IMR-90 (cell line): ENCODE results near the gene SDK1. TPM values are rescaled to one million over a fixed set of nuclear protein-coding genes. Genes with fewer than 3 reads are reported as not detected.

ENCODE experiments used
- ATAC-seq: fragments of 200-7000 bp; cut with Tn5 transposase; 2 replicates; pipeline ENCODE4 v1.9.1; 2020; ENCODE audit warnings: low read depth, mild to moderate bottlenecking, moderate library complexity
- BruUV-seq: library from RNA; stranded (reverse); fragments of 400-500 nt; replicated peaks from 2 replicates; lab custom pipeline; 2021; lab: Mats Ljungman, UMichigan
- CTCF ChIA-PET: fragments of 300-600 bp; formaldehyde crosslinking; extraction: SDS; loops from one replicate; lab custom pipeline; 2021; ENCODE audit warnings: antibody characterized with exemption; lab: Yijun Ruan, JAX
- POLR2A ChIA-PET: fragments of 300-600 bp; sonication (Branson Sonifier 250); formaldehyde crosslinking; loops from one replicate; lab custom pipeline; 2022; ENCODE audit warnings: antibody characterized with exemption; ENCODE audit not compliant: unreplicated experiment; lab: Charles Lee
- DNase-seq: peaks from one replicate; pipeline ENCODE4 v3.0.0; 2013
- H2AFZ ChIP-seq: replicated peaks from 2 replicates; pipeline ENCODE3; 2013; ENCODE audit warnings: low read length, mild to moderate bottlenecking; ENCODE audit not compliant: poor library complexity
- H2AK5ac ChIP-seq: 2 replicates; pipeline ENCODE4 v1.6.1; 2013; ENCODE audit warnings: low read depth, low read length, inconsistent platforms
- H2AK9ac ChIP-seq: replicated peaks from 2 replicates; pipeline ENCODE3; 2013; ENCODE audit warnings: mild to moderate bottlenecking, low read depth, low read length, moderate library complexity; ENCODE audit not compliant: poor library complexity
- H2BK120ac ChIP-seq: 2 replicates; pipeline ENCODE4 v1.6.1; 2013; ENCODE audit warnings: low read depth, low read length, inconsistent platforms
- H2BK15ac ChIP-seq: 3 replicates; pipeline ENCODE4 v1.6.1; 2013; ENCODE audit warnings: low read depth, low read length, inconsistent platforms
- H2BK20ac ChIP-seq: 2 replicates; pipeline ENCODE4 v1.6.1; 2013; ENCODE audit warnings: low read depth, mild to moderate bottlenecking, inconsistent platforms, low read length, moderate library complexity
- H2BK5ac ChIP-seq: 2 replicates; pipeline ENCODE4 v1.6.1; 2013; ENCODE audit warnings: mild to moderate bottlenecking, low read depth, low read length, inconsistent platforms; ENCODE audit not compliant: poor library complexity, severe bottlenecking
- H3K14ac ChIP-seq: replicated peaks from 2 replicates; pipeline ENCODE4 v1.6.1; 2013; ENCODE audit warnings: low read depth, low read length, inconsistent platforms
- H3K18ac ChIP-seq: 2 replicates; pipeline ENCODE4 v1.6.1; 2013; ENCODE audit warnings: low read depth, low read length, control low read depth
- H3K23ac ChIP-seq: 2 replicates; pipeline ENCODE4 v1.6.1; 2013; ENCODE audit warnings: low read depth, low read length, inconsistent platforms
- H3K27ac ChIP-seq: 2 replicates; pipeline ENCODE4 v1.5.1; 2013; ENCODE audit warnings: mild to moderate bottlenecking, control low read depth, low read length; ENCODE audit not compliant: insufficient read depth
- H3K27me3 ChIP-seq: 2 replicates; pipeline ENCODE4 v1.6.1; 2013; ENCODE audit warnings: low read length; ENCODE audit not compliant: control insufficient read depth, insufficient read depth
- H3K36me3 ChIP-seq: 2 replicates; pipeline ENCODE4 v1.6.1; 2013; ENCODE audit warnings: low read length, mixed read lengths; ENCODE audit not compliant: control insufficient read depth, insufficient read depth
- H3K4ac ChIP-seq: 2 replicates; pipeline ENCODE4 v1.6.1; 2013; ENCODE audit warnings: low read depth, low read length, inconsistent platforms
- H3K4me1 ChIP-seq: 2 replicates; pipeline ENCODE4 v1.6.1; 2013; ENCODE audit warnings: low read length, mixed read lengths; ENCODE audit not compliant: control insufficient read depth, insufficient read depth
- H3K4me2 ChIP-seq: 2 replicates; pipeline ENCODE4 v1.6.1; 2013; ENCODE audit warnings: low read depth, mild to moderate bottlenecking, control low read depth, low read length, moderate library complexity
- H3K4me3 ChIP-seq: 2 replicates; pipeline ENCODE4 v1.5.1; 2013; ENCODE audit warnings: low read depth, mild to moderate bottlenecking, control low read depth, low read length, moderate library complexity; ENCODE audit not compliant: insufficient read depth
- H3K56ac ChIP-seq: 2 replicates; pipeline ENCODE4 v1.6.1; 2013; ENCODE audit warnings: low read length, inconsistent platforms; ENCODE audit not compliant: insufficient read depth; ENCODE audit errors: extremely low read depth
- H3K79me1 ChIP-seq, 2 experiments: 2 replicates each; pipeline ENCODE4 v1.6.1; 2013; ENCODE audit warnings: low read length in 2 of 2, inconsistent platforms in 1 of 2, low read depth in 1 of 2
- H3K9ac ChIP-seq: 2 replicates; pipeline ENCODE4 v1.6.1; 2013; ENCODE audit warnings: low read depth, low read length, control low read depth
- H3K9me1 ChIP-seq: 2 replicates; pipeline ENCODE4 v1.6.1; 2013; ENCODE audit warnings: low read length, inconsistent platforms; ENCODE audit not compliant: insufficient read depth
- H3K9me3 ChIP-seq: 2 replicates; pipeline ENCODE4 v1.6.1; 2013; ENCODE audit warnings: low read length; ENCODE audit not compliant: control insufficient read depth, insufficient read depth
- H4K20me1 ChIP-seq: 2 replicates; pipeline ENCODE4 v1.6.1; 2013; ENCODE audit warnings: low read length, inconsistent platforms; ENCODE audit not compliant: insufficient read depth
- H4K5ac ChIP-seq: 2 replicates; pipeline ENCODE4 v1.6.1; 2013; ENCODE audit warnings: mild to moderate bottlenecking, low read depth, low read length, control low read depth
- H4K8ac ChIP-seq, 2 experiments: 2 replicates each; pipeline ENCODE4 v1.6.1; 2013; ENCODE audit warnings: low read depth in 2 of 2, low read length in 2 of 2, control low read depth in 1 of 2, inconsistent platforms in 1 of 2
- H4K91ac ChIP-seq: 2 replicates; pipeline ENCODE4 v1.6.1; 2013; ENCODE audit warnings: low read depth, low read length, inconsistent platforms; ENCODE audit not compliant: insufficient read depth
- BHLHE40 ChIP-seq: fragments of 150-350 bp; IDR thresholded peaks from 2 replicates; pipeline ENCODE4 v1.6.1; 2016; ENCODE audit warnings: mild to moderate bottlenecking, low read depth, low read length
- MAFK ChIP-seq: IDR thresholded peaks from 2 replicates; pipeline ENCODE4 v1.6.1; 2012; ENCODE audit warnings: low read depth, low read length, improper control_type of control experiment
- MAZ ChIP-seq: IDR thresholded peaks from 2 replicates; pipeline ENCODE4 v1.6.1; 2012; ENCODE audit warnings: low read depth, mild to moderate bottlenecking, low read length, improper control_type of control experiment, moderate library complexity, borderline replicate concordance
- MXI1 ChIP-seq: IDR thresholded peaks from 2 replicates; pipeline ENCODE4 v1.6.1; 2012; ENCODE audit warnings: low read depth, mild to moderate bottlenecking, low read length, moderate library complexity, borderline replicate concordance
- NFE2L2 ChIP-seq: fragments of 150-350 bp; IDR thresholded peaks from 2 replicates; pipeline ENCODE4 v1.6.1; 2016; ENCODE audit warnings: low read depth, mild to moderate bottlenecking, low read length
- POLR2A ChIP-seq: IDR thresholded peaks from 2 replicates; pipeline ENCODE4 v1.6.1; 2012; ENCODE audit warnings: mild to moderate bottlenecking, low read depth, low read length
- RAD21 ChIP-seq: IDR thresholded peaks from 2 replicates; pipeline ENCODE4 v1.6.1; 2012; ENCODE audit warnings: low read length, improper control_type of control experiment
- RFX5 ChIP-seq: IDR thresholded peaks from 2 replicates; pipeline ENCODE4 v1.8.0; 2012; ENCODE audit warnings: low read depth, mild to moderate bottlenecking, low read length, moderate library complexity
- SMC3 ChIP-seq: fragments of 150-350 bp; IDR thresholded peaks from 2 replicates; pipeline ENCODE4 v1.6.1; 2016; ENCODE audit warnings: low read depth, mild to moderate bottlenecking, antibody characterized with exemption, low read length, moderate library complexity
- WGBS, 2 experiments: methylation state at CpG; one replicate each; pipeline versions ENCODE4 v1.1.5 to v1.1.7; 2013; ENCODE audit warnings: missing lambda C conversion rate in 2 of 2; ENCODE audit not compliant: insufficient read length in 1 of 2; ENCODE audit errors: extremely low coverage in 2 of 2; 5-methylcytosine and 5-hydroxymethylcytosine counted together
- dilution Hi-C: fragments of 300-500 bp; cut with HindIII; formaldehyde crosslinking; loops from one replicate; pipeline ENCODE4 v1.14.3; 2018; ENCODE audit warnings: low sequenced_read_pairs; ENCODE audit not compliant: unreplicated experiment
- in situ Hi-C: fragments of 300-500 bp; cut with MboI; formaldehyde crosslinking; loops from 3 replicates; pipeline ENCODE4 v1.14.3; 2019; ENCODE audit warnings: low sequenced_read_pairs, inconsistent platforms, mixed read lengths
- intact Hi-C: fragments of 100-400 bp; cut with micrococcal nuclease; formaldehyde crosslinking; loops from 2 replicates; pipeline ENCODE4 v1.10.0; 2022
- polyA plus RNA-seq, 3 experiments: library from polyadenylated mRNA; depleted of rRNA; stranded (reverse); fragments of >200 nt; gene quantifications; 2 replicates each; pipeline ENCODE4 v1.2.3, GENCODE V29; 2012; ENCODE audit warnings: low replicate concordance in 1 of 3
- total RNA-seq: library from RNA; depleted of rRNA; stranded (reverse); fragments of >200 nt; gene quantifications from 2 replicates; pipeline ENCODE4 v1.2.3, GENCODE V29; 2012
- TF ChIP-seq, protein P1 (sequence below): fragments of 150-350 bp; IDR thresholded peaks from 2 replicates; pipeline ENCODE4 v1.6.1; 2016; ENCODE audit warnings: low read depth, mild to moderate bottlenecking, low read length, moderate library complexity, borderline replicate concordance
- TF ChIP-seq, protein P2 (sequence below): conservative IDR thresholded peaks from 2 replicates; pipeline ENCODE4 v1.5.1; 2012; ENCODE audit warnings: mild to moderate bottlenecking, low read depth, low read length, improper control_type of control experiment

SDK1 gene
- total and polyA plus RNA-seq, 2 of the 4 experiments (the other 2 are of a cell fraction) = 1.5 to 1.6 TPM

DNA sequence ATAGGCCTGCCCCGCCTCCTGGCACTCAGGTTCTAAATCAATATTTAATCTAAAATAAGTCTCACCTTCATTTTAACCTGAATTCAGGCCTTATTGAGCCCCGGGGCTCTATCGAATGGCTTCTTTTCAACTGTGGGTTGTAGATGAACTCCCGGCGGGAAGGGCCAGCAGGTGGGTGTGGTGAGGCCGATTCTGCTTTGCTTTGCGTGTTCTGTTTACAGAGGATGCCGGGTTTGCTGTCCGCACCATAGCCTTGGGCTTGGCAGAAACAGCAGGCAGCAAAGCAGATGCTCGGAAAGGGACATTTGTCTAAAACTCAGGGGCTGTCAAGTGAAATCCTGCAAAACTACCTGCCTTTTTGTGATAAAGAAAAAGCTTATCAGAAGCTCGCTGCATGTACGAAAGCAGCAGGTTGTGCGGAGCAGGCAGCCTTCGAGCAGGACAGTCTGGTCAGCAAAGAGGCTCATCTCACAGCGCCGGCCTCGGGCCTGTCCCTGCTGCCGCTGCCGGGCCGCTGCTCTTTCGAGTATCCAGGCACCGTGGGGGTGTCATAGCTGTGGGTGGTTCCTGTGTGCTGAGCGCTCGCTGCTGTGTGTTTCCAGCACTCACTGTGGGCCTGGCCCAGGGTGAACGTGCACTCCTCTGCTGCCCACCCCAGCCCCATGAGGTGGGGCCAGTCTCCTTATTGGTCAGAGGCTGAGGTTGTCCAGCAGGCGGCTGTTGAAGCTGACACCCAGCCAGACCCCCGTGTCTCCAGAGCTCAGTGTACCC, 946.2 kb downstream of the SDK1 start:
- Histone ChIP-seq H3K56ac (no peak overlapping the region), H3K23ac (no peak overlapping the region), H4K8ac (no peak overlapping the region), H3K9me1 (no peaks in the 10 kb centered on the region), H4K5ac (no peak overlapping the region), H4K20me1 (no peaks in the 10 kb centered on the region), H3K18ac (no peak overlapping the region), H3K27ac (no peak overlapping the region), H2AFZ (no peak overlapping the region), H2BK20ac (no peak overlapping the region), H3K4ac (no peak overlapping the region), H3K14ac (no peak overlapping the region), H2AK5ac (no peak overlapping the region), H3K79me1 (no peaks in the 10 kb centered on the region), H3K4me1 (no peaks in the 10 kb centered on the region), H3K4me2 (no peak overlapping the region), H2BK15ac (no peak overlapping the region), H2AK9ac (no peak overlapping the region), H3K9me3 (peaks cover 28% of the 10 kb centered on the region), H3K36me3 (no peaks in the 10 kb centered on the region), H2BK5ac (no peak overlapping the region), H3K27me3 (no peaks in the 10 kb centered on the region), H3K9ac (no peak overlapping the region), H2BK120ac (no peak overlapping the region), H3K4me3 (no peak overlapping the region), H4K91ac (no peak overlapping the region)
- in situ Hi-C loops = no loop called here
- POLR2A ChIA-PET = no interaction called here
- no TSS peak for BruUV-seq
- intact Hi-C loops = no loop called here
- DNase-seq (no peak), ATAC-seq (no peak)
- no peak for TF ChIP-seq POLR2A
- no peak for TF ChIP-seq NFE2L2
- no peak for TF ChIP-seq RAD21
- TF ChIP-seq, protein P1, sequence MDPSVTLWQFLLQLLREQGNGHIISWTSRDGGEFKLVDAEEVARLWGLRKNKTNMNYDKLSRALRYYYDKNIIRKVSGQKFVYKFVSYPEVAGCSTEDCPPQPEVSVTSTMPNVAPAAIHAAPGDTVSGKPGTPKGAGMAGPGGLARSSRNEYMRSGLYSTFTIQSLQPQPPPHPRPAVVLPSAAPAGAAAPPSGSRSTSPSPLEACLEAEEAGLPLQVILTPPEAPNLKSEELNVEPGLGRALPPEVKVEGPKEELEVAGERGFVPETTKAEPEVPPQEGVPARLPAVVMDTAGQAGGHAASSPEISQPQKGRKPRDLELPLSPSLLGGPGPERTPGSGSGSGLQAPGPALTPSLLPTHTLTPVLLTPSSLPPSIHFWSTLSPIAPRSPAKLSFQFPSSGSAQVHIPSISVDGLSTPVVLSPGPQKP = no peak
- TF ChIP-seq, protein P2, sequence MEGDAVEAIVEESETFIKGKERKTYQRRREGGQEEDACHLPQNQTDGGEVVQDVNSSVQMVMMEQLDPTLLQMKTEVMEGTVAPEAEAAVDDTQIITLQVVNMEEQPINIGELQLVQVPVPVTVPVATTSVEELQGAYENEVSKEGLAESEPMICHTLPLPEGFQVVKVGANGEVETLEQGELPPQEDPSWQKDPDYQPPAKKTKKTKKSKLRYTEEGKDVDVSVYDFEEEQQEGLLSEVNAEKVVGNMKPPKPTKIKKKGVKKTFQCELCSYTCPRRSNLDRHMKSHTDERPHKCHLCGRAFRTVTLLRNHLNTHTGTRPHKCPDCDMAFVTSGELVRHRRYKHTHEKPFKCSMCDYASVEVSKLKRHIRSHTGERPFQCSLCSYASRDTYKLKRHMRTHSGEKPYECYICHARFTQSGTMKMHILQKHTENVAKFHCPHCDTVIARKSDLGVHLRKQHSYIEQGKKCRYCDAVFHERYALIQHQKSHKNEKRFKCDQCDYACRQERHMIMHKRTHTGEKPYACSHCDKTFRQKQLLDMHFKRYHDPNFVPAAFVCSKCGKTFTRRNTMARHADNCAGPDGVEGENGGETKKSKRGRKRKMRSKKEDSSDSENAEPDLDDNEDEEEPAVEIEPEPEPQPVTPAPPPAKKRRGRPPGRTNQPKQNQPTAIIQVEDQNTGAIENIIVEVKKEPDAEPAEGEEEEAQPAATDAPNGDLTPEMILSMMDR = no peak
- TF ChIP-seq MAFK = no peak
- no peak for TF ChIP-seq MXI1
- no peak for TF ChIP-seq BHLHE40
- TF ChIP-seq SMC3 = no peak
- no peak for TF ChIP-seq MAZ
- no peak for TF ChIP-seq RFX5
- CTCF ChIA-PET = no interaction called here
- WGBS, 2 experiments = 74% methylated on average over 5 of the region's 27 CpGs; no CpG with 5 or more reads in 1 of the 2 experiments
- dilution Hi-C loops = no loop called here
